RWPE1 (cell line): ENCODE results near the gene RYR3.

Experiments used
- CTCF ChIA-PET: fragments of 350-600 bp; sonication (Branson Sonifier 250); formaldehyde crosslinking; extraction: SDS; loops from one replicate; lab custom pipeline; 2021; lab: Yijun Ruan, JAX
- POLR2A ChIA-PET: fragments of 400-600 bp; formaldehyde crosslinking; extraction: SDS; loops from one replicate; lab custom pipeline; 2020; ENCODE audit warnings: antibody characterized with exemption; ENCODE audit not compliant: low non-redundant PET; lab: Yijun Ruan, JAX
- DNase-seq: peaks from one replicate; pipeline ENCODE4 v3.0.0; 2012; ENCODE audit warnings: low spot score
- H3K27ac ChIP-seq: fragments of 450-650 bp; 2 replicates; pipeline ENCODE4 v1.5.1; 2017
- CTCF ChIP-seq: fragments of 450-650 bp; conservative IDR thresholded peaks from 2 replicates; pipeline ENCODE4 v1.5.1; 2017; ENCODE audit warnings: low read depth, mild to moderate bottlenecking

RYR3 gene

GRCh38 chr15:33830351-33830750 is 519.6 kb downstream of the RYR3 start:
- no peak for DNase-seq
- CTCF ChIA-PET, result interaction anchor here (0.6 to 0.7 kb wide), 2 partner anchors 96 to 629 kb away, joined by 3 read pairs; no protein-coding TSS in a partner anchor
- H3K27ac ChIP-seq, result no peak overlapping the region
- no peak for TF ChIP-seq CTCF
- POLR2A ChIA-PET, result no interaction called here

GRCh38 chr15:33831646-33832045 is 520.9 kb downstream of the RYR3 start:
- H3K27ac ChIP-seq, result no peak overlapping the region
- ChIA-PET POLR2A (no interaction called here), CTCF (interaction anchor here (0.7 kb wide), 2 partner anchors 19 to 464 kb away, joined by 3 to 4 read pairs; no protein-coding TSS in a partner anchor)
- TF ChIP-seq CTCF, result no peak
- DNase-seq, result no peak

DNA sequence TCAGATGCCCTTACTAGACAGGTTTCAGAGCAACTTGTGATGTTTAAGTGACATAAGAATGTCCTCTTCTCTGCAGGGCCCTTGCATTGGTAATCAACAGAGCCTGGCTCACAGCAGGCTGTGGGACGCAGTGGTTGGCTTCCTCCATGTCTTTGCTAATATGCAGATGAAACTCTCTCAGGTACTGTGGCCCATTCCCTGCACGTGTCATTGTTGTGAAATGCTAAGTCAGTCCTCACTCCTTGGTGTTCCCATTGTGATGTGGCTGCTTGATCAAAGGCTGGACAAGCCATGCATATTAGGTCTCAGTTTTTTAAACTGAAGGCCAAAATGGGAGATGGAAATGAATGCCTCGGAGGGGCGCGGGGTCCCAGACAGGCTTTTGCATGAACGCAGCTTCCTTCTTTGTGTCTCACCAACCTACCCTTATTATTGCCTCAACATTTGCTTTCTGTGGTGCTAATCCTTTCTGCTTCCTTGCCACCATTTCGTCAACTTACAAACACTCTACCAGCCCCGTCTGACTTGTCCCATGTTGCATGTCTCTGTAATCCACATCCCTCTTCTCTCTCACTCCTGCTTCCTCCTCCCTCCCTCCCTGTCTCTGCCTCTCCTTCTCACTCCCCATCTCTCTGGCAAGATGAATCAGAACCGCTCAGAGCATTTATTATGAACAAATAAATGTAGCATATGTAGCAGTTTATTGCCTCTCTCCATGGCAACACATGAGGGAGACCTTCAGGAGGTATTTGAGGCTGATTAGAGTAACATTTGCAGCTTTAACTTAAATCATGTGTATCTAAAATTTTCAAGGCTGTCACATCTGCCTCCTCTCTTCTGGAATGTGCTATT is 524.4 kb downstream of the RYR3 start:
- CTCF ChIA-PET, result interaction anchor here (0.6 to 0.7 kb wide), 2 partner anchors 21 to 97 kb away, joined by 3 read pairs; no protein-coding TSS in a partner anchor
- no peak for TF ChIP-seq CTCF
- DNase-seq, result no peak
- POLR2A ChIA-PET, result no interaction called here
- no peak overlapping the region for H3K27ac ChIP-seq

DNA sequence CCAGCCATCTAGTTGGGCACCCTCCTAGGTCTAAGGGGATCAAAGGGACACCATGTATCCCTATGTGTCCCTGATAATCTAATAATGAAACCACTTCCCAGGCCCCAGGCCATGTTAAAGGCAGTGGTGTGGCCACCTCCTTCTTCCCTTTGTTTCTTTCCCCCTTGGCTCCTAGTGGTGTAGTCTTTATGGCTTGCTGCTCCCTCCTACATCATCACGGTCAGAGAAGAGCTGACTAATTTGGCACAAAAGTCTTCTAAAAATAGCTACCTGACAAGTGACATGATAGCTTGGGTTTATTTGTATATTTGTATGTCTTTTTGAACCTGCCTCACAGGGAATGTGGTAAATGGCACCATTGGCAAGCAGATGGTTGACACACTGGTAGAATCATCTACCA is 526.5 kb downstream of the RYR3 start:
- POLR2A ChIA-PET, result no interaction called here
- DNase-seq, result no peak

DNA sequence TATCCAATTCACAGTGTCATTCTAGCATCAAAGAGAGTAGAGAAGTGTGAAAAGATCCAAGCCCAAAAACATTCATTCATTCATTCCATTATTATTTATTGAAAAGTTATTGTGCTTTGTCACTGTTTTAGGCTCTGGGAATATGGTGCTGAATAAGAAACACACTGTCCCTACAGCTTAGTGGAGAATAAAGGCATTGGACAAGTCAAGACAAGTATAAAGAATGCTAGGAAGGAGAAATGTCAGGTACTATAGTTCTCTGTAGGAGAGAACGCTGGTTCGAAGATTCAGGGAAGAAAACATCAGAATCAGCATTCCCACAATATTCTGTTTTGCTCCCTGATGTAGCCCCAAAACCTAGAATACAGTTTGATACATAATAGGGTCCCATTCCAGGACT is 528.8 kb downstream of the RYR3 start:
- DNase-seq, result peak; percentile 27
- no peak overlapping the region for H3K27ac ChIP-seq
- ChIA-PET POLR2A (no interaction called here), CTCF (no interaction called here)
- TF ChIP-seq CTCF, result no peak

More for the DNA sequence above, 526.5 kb downstream of the RYR3 start:
- no peak for TF ChIP-seq CTCF
- CTCF ChIA-PET, result interaction anchor here (1.0 kb wide), 1 partner anchor 53 kb away, joined by 3 read pairs; no protein-coding TSS in a partner anchor
- no peak overlapping the region for H3K27ac ChIP-seq

GRCh38 chr15:33840615-33841014 is 529.8 kb downstream of the RYR3 start:
- H3K27ac ChIP-seq, result no peak overlapping the region
- no peak for DNase-seq
- no peak for TF ChIP-seq CTCF
- ChIA-PET CTCF (no interaction called here), POLR2A (no interaction called here)
